GM15510 (cell line): Measurements from ENCODE around the gene PRKN.

Experiments used
- POLR2A ChIP-seq: IDR thresholded peaks from 3 replicates; pipeline ENCODE4 v1.6.1; 2011; ENCODE audit warnings: borderline replicate concordance; ENCODE audit not compliant: insufficient read length; ENCODE audit errors: extremely low read depth

PRKN gene

GRCh38 chr6:161694995-161695394 lies 1032.6 kb downstream of the PRKN start:
- TF ChIP-seq POLR2A: no peak

GRCh38 chr6:161686655-161687054 lies 1040.9 kb downstream of the PRKN start:
- no peak for TF ChIP-seq POLR2A

- no peak for TF ChIP-seq POLR2A
Observed at GRCh38 chr6:161684731-161685475, 1042.7 kb downstream of the PRKN start.

GRCh38 chr6:161683400-161683799 lies 1044.2 kb downstream of the PRKN start:
- no peak for TF ChIP-seq POLR2A

- no peak for TF ChIP-seq POLR2A
Observed at GRCh38 chr6:161682982-161683381, 1044.6 kb downstream of the PRKN start.

GRCh38 chr6:161679980-161680538 lies 1047.5 kb downstream of the PRKN start:
- no peak for TF ChIP-seq POLR2A

- no peak for TF ChIP-seq POLR2A
Observed at GRCh38 chr6:161677188-161677587, 1050.4 kb downstream of the PRKN start.

- TF ChIP-seq POLR2A: no peak
Observed at GRCh38 chr6:161676586-161676985, 1051.0 kb downstream of the PRKN start.

GRCh38 chr6:161674930-161675682 lies 1052.5 kb downstream of the PRKN start:
- no peak for TF ChIP-seq POLR2A

GRCh38 chr6:161673026-161673425 lies 1054.5 kb downstream of the PRKN start:
- no peak for TF ChIP-seq POLR2A

- TF ChIP-seq POLR2A: no peak
Observed at GRCh38 chr6:161671117-161671516, 1056.4 kb downstream of the PRKN start.

- no peak for TF ChIP-seq POLR2A
Observed at GRCh38 chr6:161668665-161669064, 1058.9 kb downstream of the PRKN start.

GRCh38 chr6:161667957-161668356 lies 1059.6 kb downstream of the PRKN start:
- TF ChIP-seq POLR2A: no peak

GRCh38 chr6:161663682-161664081 lies 1063.9 kb downstream of the PRKN start:
- no peak for TF ChIP-seq POLR2A
